HG03280 (cell line): Measurements from ENCODE around the gene ZNF92.
"Not testable (repeated sequence)": the region's sequence is repeated elsewhere in the genome, so short reads cannot be mapped to it uniquely, and the experiment has no call there.

Source experiments
- ATAC-seq: cut with Tn5 transposase; IDR thresholded peaks from one replicate; pipeline ENCODE4 v1.9.1; 2021; ENCODE audit warnings: mild to moderate bottlenecking, moderate library complexity; ENCODE audit not compliant: unreplicated experiment

Gene ZNF92

GRCh38 chr7:65373608-65374351 is at the start of gene ZNF92:
ZNF92 (plus strand) TSS chr7:65373855; CDS start chr7:65373998, 143 bp downstream.
- ATAC-seq = peak; percentile 100

GRCh38 chr7:65325793-65326432 is 47.7 kb upstream of the ZNF92 start:
- no peak for ATAC-seq

- ATAC-seq = no peak
Observed at GRCh38 chr7:65338346-65338745, 35.3 kb upstream of the ZNF92 start.

GRCh38 chr7:65339257-65339656 is 34.4 kb upstream of the ZNF92 start:
- no peak for ATAC-seq

- ATAC-seq = no peak
Observed at GRCh38 chr7:65342723-65343629, 30.7 kb upstream of the ZNF92 start.

- not testable (repeated sequence) for ATAC-seq
Observed at GRCh38 chr7:65344541-65344940, 29.1 kb upstream of the ZNF92 start.

- no peak for ATAC-seq
Observed at GRCh38 chr7:65354263-65354662, 19.4 kb upstream of the ZNF92 start.

- ATAC-seq = no peak
Observed at GRCh38 chr7:65369843-65370242, 3.8 kb upstream of the ZNF92 start.

GRCh38 chr7:65371468-65371867 is 2.2 kb upstream of the ZNF92 start:
- ATAC-seq = no peak

GRCh38 chr7:65379318-65379717 is 5.7 kb downstream of the ZNF92 start:
- ATAC-seq = no peak

- ATAC-seq = no peak
Observed at GRCh38 chr7:65381742-65382141, 8.1 kb downstream of the ZNF92 start.

- ATAC-seq = no peak
Observed at GRCh38 chr7:65382452-65382851, 8.8 kb downstream of the ZNF92 start.

GRCh38 chr7:65387891-65388290 is 14.2 kb downstream of the ZNF92 start:
- no peak for ATAC-seq

GRCh38 chr7:65390588-65390987 is 16.9 kb downstream of the ZNF92 start:
- ATAC-seq = peak; percentile 91

- ATAC-seq = no peak
Observed at GRCh38 chr7:65397730-65398142, 24.1 kb downstream of the ZNF92 start.

- not testable (repeated sequence) for ATAC-seq
Observed at GRCh38 chr7:65398671-65399070, 25.0 kb downstream of the ZNF92 start.

GRCh38 chr7:65399101-65399500 is 25.4 kb downstream of the ZNF92 start:
- not testable (repeated sequence) for ATAC-seq

- ATAC-seq = no peak
Observed at GRCh38 chr7:65404020-65404419, 30.4 kb downstream of the ZNF92 start.

- ATAC-seq = not testable (repeated sequence)
Observed at GRCh38 chr7:65406706-65407105, 33.1 kb downstream of the ZNF92 start.

GRCh38 chr7:65409363-65409762 is 35.7 kb downstream of the ZNF92 start:
- no peak for ATAC-seq

- no peak for ATAC-seq
Observed at GRCh38 chr7:65411249-65411648, 37.6 kb downstream of the ZNF92 start.
